Motor neuron (in vitro differentiated cells): Measurements from ENCODE around the gene SLC35D3. TPM values are rescaled to one million over a fixed set of nuclear protein-coding genes. Genes with fewer than 3 reads are reported as not detected.
"Not testable (repeated sequence)": the region's sequence is repeated elsewhere in the genome, so short reads cannot be mapped to it uniquely, and the experiment has no call there.

Experiments
- ATAC-seq, 8 experiments: fragments of 200-7000 bp; cut with Tn5 transposase; replicated peaks in 6 of 8; 2 replicates each; pipeline ENCODE4 v1.8.0; 2021; ENCODE audit warnings: mild to moderate bottlenecking in 8 of 8, moderate library complexity in 8 of 8
- H3K27ac ChIP-seq, 2 donors: fragments of 250-450 bp; sonication (Bioruptor Pico); 2 replicates each; pipeline ENCODE4 v1.9.0; 2021; ENCODE audit warnings: antibody characterized with exemption in 2 of 2, mild to moderate bottlenecking in 2 of 2, moderate library complexity in 1 of 2
- H3K4me1 ChIP-seq, 2 donors: fragments of 250-450 bp; sonication (Bioruptor Pico); replicated peaks in 1 of 2; 2 replicates each; pipeline ENCODE4 v1.6.1; 2021; ENCODE audit warnings: antibody characterized with exemption in 2 of 2, mild to moderate bottlenecking in 2 of 2, moderate library complexity in 1 of 2
- H3K4me3 ChIP-seq, 5 donors: fragments of 250-450 bp; sonication (Bioruptor Pico); 2 replicates each; pipeline ENCODE4 v1.9.0; 2021; ENCODE audit warnings: antibody characterized with exemption in 5 of 5, mild to moderate bottlenecking in 5 of 5, moderate library complexity in 4 of 5
- WGBS, 10 experiments: fragments of 450-650 bp; shearing (Covaris generic); methylation state at CpG; one replicate each; pipeline ENCODE4 v1.0.0; 2022; 5-methylcytosine and 5-hydroxymethylcytosine counted together
- in situ Hi-C, 9 experiments: fragments of 400-800 bp; cut with MboI; loops; one replicate each; pipeline ENCODE4 v1.15.0; 2021; ENCODE audit warnings: low sequenced_read_pairs in 9 of 9, low pct_unique_long_range_greater_than_20kb in 2 of 9; ENCODE audit not compliant: unreplicated experiment in 9 of 9
- total RNA-seq, 8 experiments: library from RNA; unstranded; fragments of 300-600 nt; gene quantifications; 2 replicates each; pipeline versions ENCODE4 v1.2.3 to v1.2.4, GENCODE V29; 2022

SLC35D3 gene, protein sequence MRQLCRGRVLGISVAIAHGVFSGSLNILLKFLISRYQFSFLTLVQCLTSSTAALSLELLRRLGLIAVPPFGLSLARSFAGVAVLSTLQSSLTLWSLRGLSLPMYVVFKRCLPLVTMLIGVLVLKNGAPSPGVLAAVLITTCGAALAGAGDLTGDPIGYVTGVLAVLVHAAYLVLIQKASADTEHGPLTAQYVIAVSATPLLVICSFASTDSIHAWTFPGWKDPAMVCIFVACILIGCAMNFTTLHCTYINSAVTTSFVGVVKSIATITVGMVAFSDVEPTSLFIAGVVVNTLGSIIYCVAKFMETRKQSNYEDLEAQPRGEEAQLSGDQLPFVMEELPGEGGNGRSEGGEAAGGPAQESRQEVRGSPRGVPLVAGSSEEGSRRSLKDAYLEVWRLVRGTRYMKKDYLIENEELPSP
- total RNA-seq: under 1 TPM in 3 of 8 experiments, not detected in 5; 0.17 to 0.67 (median 0.52) TPM

DNA sequence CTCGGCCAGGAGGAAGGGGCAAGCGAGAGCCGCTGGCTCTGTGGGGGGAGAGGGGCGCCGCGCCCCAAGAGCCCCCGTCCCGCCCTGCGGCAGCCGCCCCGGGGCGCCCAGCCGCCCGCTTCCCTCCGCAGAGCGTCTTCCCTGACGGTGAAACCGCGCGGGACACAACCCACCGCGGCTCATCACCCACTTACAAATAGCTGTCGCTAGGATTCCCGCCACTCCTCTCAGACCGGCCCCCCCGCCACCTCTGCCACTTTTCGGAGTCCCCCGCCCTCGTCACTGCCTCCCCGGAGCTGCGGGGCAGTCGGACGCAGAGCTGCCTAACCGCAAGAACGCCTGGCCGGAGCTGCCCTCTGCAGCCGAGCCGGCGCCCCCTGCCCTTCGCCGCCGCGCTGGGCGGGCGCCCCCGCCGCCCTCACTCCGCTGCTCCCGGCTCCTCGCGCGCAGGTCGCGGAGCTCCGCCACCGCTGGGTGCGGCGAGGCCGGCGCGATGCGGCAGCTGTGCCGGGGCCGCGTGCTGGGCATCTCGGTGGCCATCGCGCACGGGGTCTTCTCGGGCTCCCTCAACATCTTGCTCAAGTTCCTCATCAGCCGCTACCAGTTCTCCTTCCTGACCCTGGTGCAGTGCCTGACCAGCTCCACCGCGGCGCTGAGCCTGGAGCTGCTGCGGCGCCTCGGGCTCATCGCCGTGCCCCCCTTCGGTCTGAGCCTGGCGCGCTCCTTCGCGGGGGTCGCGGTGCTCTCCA lies at the start of gene SLC35D3:
Gene SLC35D3, plus strand, starts transcription at position 366 of the 749 bp plus-strand sequence. Its CDS starts 128 bp downstream, at position 494.
- WGBS, 10 experiments: 0% methylated on average over 2 to 19 of the region's 86 CpGs; no CpG with 5 or more reads in 7 of the 10 experiments
- ATAC-seq: peak; percentile 13 to 75 (median 69)
- H3K27ac ChIP-seq: no peak within 1 kb of the TSS

DNA sequence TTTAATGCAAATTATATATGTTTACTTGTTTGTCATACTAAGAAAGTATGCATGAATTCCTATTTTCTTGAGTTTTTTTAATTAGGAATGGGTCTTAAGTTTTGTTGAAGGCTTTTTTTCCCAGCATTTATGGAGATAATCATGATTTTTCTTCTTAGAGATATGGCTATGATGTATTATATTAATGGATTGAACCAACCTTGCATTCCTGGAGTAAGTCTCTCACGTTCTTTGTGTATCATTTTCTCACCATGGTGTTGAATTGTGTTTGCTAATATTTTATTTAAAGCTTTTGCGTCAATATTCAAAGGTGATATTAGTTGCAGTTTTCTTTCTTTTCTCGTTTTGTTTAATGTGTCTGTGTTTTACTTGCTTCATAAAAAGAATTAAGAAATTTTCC lies 48.4 kb upstream of the SLC35D3 start:
- Histone ChIP-seq H3K27ac (no peak overlapping the region), H3K4me3 (no peak overlapping the region), H3K4me1 (no peaks in the 10 kb centered on the region)
- no peak for ATAC-seq
- in situ Hi-C loops: no loop called here
- 68 to 100% (median 90%) methylated on average over 2 to 3 of the region's 3 CpGs for WGBS, 10 experiments

More for the DNA sequence above, at the start of gene SLC35D3:
- H3K4me1 ChIP-seq: peaks cover 3 to 11% of the 10 kb centered on the region in 2 donors
- H3K4me3 ChIP-seq: peak within 1 kb of the TSS; percentile 33 to 49 (median 44)
- in situ Hi-C loops: no loop called here

DNA sequence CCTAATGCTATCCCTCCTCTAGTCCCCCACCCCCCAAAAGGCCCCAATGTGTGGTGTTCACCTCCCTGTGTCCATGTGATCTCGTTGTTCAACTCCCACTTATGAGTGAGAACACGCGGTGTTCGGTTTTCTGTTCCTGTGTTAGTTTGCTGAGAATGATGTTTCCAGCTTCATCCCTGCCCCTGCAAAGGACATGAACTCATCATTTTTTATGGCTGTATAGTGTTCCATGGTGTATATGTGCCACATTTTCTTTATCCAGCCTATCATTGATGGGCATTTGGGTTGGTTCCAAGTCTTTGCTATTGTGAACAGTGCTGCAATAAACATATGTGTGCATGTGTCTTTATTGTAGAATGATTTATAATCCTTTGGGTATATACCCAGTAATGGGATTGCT lies 45.6 kb upstream of the SLC35D3 start:
- H3K4me3 ChIP-seq, in situ Hi-C loops, H3K4me1 ChIP-seq, ATAC-seq, H3K27ac ChIP-seq: not testable (repeated sequence)
- WGBS, 10 experiments: no CpG with 5 or more reads among the region's 4 CpGs

DNA sequence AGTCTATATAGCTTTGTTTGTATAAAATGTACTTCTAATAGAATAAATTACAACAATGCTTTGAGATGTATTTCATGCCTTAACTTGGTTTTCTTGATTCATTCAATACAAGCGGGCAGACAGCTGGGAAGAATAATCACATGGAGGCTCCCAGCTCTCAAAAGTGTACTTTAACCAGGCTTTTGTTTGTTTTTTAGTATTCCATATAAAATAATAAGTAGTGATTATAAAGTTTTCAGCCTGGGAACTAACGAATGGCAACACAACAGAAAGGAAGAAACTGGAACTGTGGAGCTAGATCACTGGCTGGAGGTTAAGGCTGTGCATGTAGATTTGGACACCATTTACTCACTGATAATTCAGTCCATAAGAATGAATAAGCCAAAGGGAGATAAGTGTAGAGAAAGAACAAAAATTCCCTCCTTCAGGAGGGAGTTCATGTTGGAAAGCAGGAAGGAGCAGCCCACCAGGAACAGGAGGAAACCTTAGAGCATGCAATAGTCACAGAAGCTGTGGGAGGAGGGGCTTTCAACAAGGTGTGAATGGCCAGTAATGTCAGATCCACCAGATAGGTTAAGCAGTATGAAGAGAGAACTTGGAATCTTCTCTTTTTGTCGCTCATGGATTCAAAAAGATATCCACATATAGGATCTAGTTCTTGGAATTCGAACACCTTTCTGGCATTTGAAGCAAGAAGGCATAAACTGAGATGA lies 41.2 kb upstream of the SLC35D3 start:
- no peaks in the 10 kb centered on the region for H3K4me1 ChIP-seq
- H3K27ac ChIP-seq: no peak overlapping the region
- in situ Hi-C loops: no loop called here
- 64 to 100% (median 88%) methylated on average over 1 to 4 of the region's 4 CpGs for WGBS, 10 experiments
- ATAC-seq: no peak
- H3K4me3 ChIP-seq: no peak overlapping the region

DNA sequence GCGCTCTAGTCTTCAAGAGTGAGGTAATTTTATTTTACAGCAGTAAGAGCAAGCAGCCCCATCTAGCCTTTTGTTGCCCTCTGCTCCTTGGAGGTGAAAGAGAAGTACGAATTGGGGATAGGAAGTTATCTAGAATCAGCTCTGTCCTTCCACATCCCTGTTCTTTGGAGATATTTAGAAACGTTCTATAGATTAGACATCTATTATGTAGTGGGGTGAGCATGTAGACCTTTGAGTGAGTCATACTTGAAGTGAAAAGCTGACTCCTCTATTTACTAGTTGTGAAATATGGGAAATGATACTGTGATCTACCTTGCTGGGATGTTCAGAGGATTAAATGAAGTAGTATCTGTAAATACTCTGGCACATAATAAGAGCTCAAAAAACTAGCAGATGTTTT lies 36.0 kb upstream of the SLC35D3 start:
- in situ Hi-C loops: no loop called here
- Histone ChIP-seq H3K4me1 (no peaks in the 10 kb centered on the region), H3K4me3 (no peak overlapping the region), H3K27ac (no peak overlapping the region)
- whole genome bisulfite sequencing, 10 experiments: 80 to 100% (median 94%) methylated on average over 1 to 3 of the region's 3 CpGs; no CpG with 5 or more reads in 2 of the 10 experiments
- ATAC-seq: no peak

DNA sequence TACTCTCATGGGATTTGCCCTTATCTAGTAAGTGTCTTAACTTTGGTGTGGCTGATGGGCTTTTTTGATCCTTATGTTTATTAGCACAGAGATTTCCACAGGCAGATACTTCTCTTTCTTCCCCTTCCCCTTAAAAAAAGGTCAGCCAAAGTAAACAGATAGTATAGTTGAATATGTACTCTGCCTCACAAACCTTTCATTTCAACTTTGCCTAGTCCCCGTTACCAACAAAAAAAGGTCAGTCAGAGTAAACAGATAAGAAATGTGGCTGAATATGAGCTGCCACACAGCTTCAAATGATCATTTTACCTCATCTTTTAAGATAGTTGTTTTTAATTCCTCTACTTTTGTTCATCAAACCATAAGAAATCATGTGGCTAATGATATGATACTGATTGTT lies 34.1 kb upstream of the SLC35D3 start:
- no peaks in the 10 kb centered on the region for H3K4me1 ChIP-seq
- no peak overlapping the region for H3K4me3 ChIP-seq
- H3K27ac ChIP-seq: no peak overlapping the region
- in situ Hi-C loops: no loop called here
- WGBS, 10 experiments: 0 to 100% (median 44%) methylated on average over 1 of the region's 1 CpG; no CpG with 5 or more reads in 4 of the 10 experiments
- peak in 1 of 8 experiments; percentile 18 for ATAC-seq

DNA sequence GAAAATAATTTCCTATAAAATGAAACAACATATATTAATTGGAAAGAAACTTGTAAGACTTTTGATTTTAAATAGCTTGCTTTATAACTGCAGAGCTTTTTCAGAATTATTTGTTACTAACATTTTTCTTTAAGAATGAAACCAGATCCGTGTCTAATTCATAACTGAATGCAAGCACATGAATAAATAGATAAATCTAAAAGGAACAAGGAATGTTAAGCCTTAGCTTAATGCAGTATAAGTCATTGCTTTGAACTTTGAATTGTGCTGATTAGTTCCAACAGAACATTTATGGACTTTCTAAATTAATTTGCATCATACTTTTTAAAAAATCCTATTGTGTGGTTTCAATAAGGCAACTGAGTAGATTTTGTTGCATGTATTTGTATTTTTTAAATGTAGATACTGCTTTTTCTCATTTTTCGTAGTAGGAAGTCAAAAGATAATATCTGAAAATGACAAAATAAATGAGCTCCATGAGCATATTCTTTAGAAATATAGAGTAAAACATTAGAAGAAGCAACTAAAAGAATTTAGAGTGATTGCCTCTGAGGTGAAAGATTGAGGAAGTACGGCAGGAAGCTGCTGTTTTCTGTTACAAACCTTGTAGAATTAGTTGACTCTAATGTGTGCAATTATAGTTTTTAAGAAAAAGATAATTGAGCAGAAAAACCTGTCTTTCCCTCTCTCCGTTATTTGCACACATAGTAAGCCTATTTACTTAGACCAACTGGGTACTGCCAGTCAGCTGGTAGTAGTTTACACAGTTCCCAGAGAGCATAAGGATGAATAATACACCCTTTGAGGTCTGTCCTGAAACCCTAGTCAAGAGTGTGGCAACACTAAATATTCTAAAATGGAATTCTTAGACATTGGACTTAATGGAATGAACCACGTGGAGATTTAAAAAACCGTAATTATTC lies 32.6 kb upstream of the SLC35D3 start:
- 59 to 100% (median 89%) methylated on average over 4 to 6 of the region's 6 CpGs for whole genome bisulfite sequencing, 10 experiments
- Histone ChIP-seq H3K4me3 (no peak overlapping the region), H3K4me1 (no peaks in the 10 kb centered on the region), H3K27ac (no peak overlapping the region)
- in situ Hi-C loops: no loop called here
- ATAC-seq: peak in 2 of 8 experiments; percentile 53 to 68

DNA sequence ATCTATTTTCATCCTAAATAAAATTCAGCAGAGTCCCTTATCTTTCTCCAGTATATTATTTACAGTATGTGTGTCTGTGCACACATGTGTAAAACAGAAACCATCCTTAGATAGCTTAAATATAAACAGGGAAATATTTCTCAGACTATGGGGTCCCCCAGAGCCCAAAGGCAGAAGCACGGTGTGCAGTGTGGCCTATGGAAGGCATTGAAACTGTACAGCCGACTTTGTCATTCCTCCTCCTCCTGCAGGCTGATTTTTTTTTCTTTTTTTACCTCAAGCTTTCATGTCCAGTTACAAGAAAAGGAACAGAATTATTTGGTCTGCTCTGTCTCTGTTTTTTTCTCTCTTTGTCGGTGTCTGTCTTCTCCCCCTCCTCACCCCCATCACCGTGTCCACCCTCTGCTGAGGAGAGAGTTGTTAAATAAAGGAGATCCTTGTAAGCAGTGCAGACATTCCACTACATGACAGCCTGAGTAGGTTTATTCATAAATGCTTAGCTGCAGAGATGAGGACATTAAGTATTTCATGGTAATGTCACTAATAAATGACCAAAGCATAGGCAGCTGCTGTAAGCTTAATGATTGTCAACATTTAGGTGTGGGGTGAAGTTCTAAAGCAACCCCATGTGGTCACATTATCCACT lies 31.8 kb upstream of the SLC35D3 start:
- no peak overlapping the region for H3K27ac ChIP-seq
- no peaks in the 10 kb centered on the region for H3K4me1 ChIP-seq
- WGBS, 10 experiments: 48 to 100% (median 78%) methylated on average over 2 to 4 of the region's 4 CpGs
- ATAC-seq: peak in 2 of 8 experiments; percentile 34 to 76
- in situ Hi-C loops: no loop called here
- no peak overlapping the region for H3K4me3 ChIP-seq

DNA sequence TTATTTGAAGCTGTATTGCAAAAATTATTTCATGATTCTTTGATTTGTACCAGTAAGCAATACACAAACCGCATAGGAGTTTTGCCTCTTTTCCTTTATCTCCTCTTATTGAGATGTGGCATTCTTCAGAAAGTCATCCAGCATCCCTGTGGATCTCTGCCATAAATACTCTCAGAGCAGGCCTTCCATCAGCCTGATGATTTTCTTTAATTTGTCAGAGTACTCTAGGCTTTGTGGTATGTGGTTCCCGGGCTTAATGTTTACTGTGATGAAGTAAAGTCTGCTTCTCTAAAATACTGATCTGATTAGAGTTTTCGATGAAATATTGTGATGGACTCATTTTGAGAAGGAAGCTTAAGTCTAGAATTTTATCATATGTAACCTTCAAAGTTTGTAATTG lies 31.1 kb upstream of the SLC35D3 start:
- no peak overlapping the region for H3K27ac ChIP-seq
- H3K4me3 ChIP-seq: no peak overlapping the region
- H3K4me1 ChIP-seq: no peaks in the 10 kb centered on the region
- in situ Hi-C loops: no loop called here
- WGBS, 10 experiments: 78 to 100% (median 94%) methylated on average over 2 to 3 of the region's 3 CpGs
- ATAC-seq: no peak

DNA sequence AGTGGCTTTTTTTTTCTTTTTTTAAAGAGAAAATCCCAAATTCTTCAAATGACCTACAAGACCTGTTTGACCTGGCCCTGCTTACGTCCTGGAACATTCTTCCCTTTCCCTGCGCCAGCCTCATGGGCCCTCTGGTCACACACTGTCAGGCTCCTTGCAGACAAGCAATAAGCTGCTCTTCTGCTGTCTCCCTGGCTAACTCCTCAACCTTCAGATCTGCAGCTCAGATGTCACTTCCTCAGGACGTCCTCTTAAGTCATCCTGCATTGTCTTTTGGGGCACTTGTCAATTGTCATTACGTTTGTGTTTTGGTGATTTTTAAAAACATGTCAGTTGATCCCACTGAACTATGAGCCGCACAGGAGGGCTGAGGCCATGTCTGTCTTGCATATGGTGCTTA lies 28.9 kb upstream of the SLC35D3 start:
- Histone ChIP-seq H3K4me3 (no peak overlapping the region), H3K27ac (no peak overlapping the region), H3K4me1 (no peaks in the 10 kb centered on the region)
- ATAC-seq: no peak
- in situ Hi-C loops: no loop called here
- 80 to 100% (median 95%) methylated on average over 1 to 5 of the region's 5 CpGs; no CpG with 5 or more reads in 2 of the 10 experiments for WGBS, 10 experiments

DNA sequence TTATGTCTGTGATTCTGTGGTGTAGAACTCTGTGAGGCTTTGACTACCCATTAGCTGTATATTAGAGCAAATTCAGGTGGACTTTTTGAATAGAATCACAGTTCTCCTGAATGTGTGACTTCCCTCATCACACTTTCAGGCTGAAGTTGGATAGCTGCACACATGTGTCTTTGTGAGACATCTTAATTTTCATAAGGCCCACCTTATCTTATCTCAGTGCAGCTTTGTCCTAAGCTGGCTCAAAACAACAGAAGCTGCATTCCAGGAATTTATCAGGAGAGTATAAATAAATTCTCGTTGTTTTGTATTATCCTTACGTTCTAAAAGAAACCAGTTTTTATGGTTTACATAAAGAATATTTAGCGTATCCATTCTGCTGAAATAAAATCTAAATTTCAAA lies 26.2 kb upstream of the SLC35D3 start:
- no peak for ATAC-seq
- Histone ChIP-seq H3K4me3 (no peak overlapping the region), H3K27ac (no peak overlapping the region), H3K4me1 (no peaks in the 10 kb centered on the region)
- in situ Hi-C loops: no loop called here
- WGBS, 10 experiments: 61 to 95% (median 93%) methylated on average over 2 to 3 of the region's 3 CpGs; no CpG with 5 or more reads in 2 of the 10 experiments

DNA sequence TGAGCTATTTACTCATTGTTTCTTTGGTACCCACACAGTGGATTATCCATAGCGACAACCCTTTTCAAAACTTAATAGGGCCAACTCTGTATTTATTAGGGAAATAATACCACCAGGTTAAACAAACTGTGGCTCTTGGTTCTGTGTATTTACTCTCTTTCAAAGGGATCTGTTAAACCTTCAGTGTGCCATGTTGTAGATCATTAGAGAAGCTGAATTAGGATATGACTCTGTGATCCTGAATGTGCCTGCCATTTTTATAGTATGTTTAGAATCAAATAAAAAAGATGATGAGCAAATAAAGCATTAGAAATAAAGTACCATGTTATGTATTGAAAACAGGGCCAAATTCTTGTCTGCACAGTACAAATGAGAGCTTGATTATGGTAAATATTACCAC lies 25.0 kb upstream of the SLC35D3 start:
- in situ Hi-C loops: no loop called here
- WGBS, 10 experiments: 89 to 100% (median 100%) methylated on average over 1 of the region's 1 CpG; no CpG with 5 or more reads in 3 of the 10 experiments
- H3K4me3 ChIP-seq: no peak overlapping the region
- H3K4me1 ChIP-seq: no peaks in the 10 kb centered on the region
- H3K27ac ChIP-seq: no peak overlapping the region
- ATAC-seq: peak in 1 of 8 experiments; percentile 46
